GM12801 (cell line): ENCODE results near the gene MAPKAP1.

ENCODE experiments used
- TF ChIP-seq, protein P1 (sequence below): IDR thresholded peaks from one replicate; pipeline ENCODE4 v1.5.1; 2011; ENCODE audit warnings: control low read depth; ENCODE audit not compliant: insufficient read length; ENCODE audit errors: extremely low read depth

MAPKAP1 gene

GRCh38 chr9:125509476-125509875, 197.5 kb downstream of the MAPKAP1 start:
- TF ChIP-seq, protein P1, sequence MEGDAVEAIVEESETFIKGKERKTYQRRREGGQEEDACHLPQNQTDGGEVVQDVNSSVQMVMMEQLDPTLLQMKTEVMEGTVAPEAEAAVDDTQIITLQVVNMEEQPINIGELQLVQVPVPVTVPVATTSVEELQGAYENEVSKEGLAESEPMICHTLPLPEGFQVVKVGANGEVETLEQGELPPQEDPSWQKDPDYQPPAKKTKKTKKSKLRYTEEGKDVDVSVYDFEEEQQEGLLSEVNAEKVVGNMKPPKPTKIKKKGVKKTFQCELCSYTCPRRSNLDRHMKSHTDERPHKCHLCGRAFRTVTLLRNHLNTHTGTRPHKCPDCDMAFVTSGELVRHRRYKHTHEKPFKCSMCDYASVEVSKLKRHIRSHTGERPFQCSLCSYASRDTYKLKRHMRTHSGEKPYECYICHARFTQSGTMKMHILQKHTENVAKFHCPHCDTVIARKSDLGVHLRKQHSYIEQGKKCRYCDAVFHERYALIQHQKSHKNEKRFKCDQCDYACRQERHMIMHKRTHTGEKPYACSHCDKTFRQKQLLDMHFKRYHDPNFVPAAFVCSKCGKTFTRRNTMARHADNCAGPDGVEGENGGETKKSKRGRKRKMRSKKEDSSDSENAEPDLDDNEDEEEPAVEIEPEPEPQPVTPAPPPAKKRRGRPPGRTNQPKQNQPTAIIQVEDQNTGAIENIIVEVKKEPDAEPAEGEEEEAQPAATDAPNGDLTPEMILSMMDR, result no peak

- TF ChIP-seq, protein P1, result no peak
Observed at GRCh38 chr9:125508249-125508648, 198.8 kb downstream of the MAPKAP1 start.

DNA sequence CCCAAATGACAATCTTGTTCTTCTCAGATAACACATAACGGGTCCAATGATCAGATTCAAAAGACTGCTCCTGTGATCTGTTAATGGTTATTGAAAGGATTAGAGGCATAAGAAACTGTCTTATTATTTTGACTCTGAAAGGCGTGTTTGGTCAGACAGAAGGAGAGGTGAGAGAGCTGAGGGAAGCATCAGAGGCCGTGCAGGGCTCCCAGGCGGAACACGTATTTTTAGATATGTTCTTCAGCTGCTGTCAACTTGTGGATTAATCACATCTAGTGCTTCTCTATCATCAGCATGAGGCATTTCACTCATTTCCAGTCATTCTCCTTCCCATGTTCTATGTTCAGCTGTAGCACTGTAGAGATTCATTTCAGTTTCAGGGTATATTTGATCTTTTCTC, 199.8 kb downstream of the MAPKAP1 start:
- TF ChIP-seq, protein P1, result no peak

GRCh38 chr9:125505988-125506438, 201.0 kb downstream of the MAPKAP1 start:
- TF ChIP-seq, protein P1, result no peak

DNA sequence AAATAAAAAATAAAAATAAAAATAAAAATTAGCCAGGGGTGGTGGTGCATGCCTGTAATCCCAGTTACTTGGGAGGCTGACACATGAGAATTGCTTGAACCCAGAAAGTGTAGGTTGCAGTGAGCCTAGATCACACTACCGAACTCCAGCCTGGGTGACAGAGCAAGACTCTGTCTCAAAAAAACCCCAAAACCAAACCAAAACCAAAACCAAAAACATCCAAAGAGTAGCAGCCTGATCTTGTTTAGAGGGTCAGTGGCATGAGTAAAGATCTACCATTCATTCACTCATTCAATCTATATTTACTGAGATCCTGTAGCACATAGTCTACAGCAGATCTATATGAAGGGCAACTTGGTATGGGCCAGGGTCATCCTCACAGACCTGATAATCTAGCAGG, 202.4 kb downstream of the MAPKAP1 start:
- TF ChIP-seq, protein P1, result no peak

GRCh38 chr9:125497906-125498305, 209.1 kb downstream of the MAPKAP1 start:
- TF ChIP-seq, protein P1, result no peak

- TF ChIP-seq, protein P1, result no peak
Observed at GRCh38 chr9:125497478-125497877, 209.5 kb downstream of the MAPKAP1 start.
